Skeletal muscle tissue (tissue), 4 donors: ENCODE results near the gene SYNPO. TPM values are rescaled to one million over a fixed set of nuclear protein-coding genes. Genes with fewer than 3 reads are reported as not detected.

Source experiments
- H3K27ac ChIP-seq: one replicate; pipeline ENCODE4 v1.7.0; 2013; ENCODE audit warnings: mild to moderate bottlenecking, low read depth, low read length, inconsistent platforms
- H3K27me3 ChIP-seq, 3 donors: one replicate each; pipeline ENCODE4 v1.7.0; 2013; ENCODE audit warnings: low read length in 3 of 3; ENCODE audit not compliant: control insufficient read depth in 3 of 3, insufficient read depth in 3 of 3
- H3K36me3 ChIP-seq, 3 donors: one replicate each; pipeline ENCODE4 v1.7.0; 2013; ENCODE audit warnings: low read length in 3 of 3; ENCODE audit not compliant: control insufficient read depth in 3 of 3, insufficient read depth in 3 of 3
- H3K4me1 ChIP-seq, 3 donors: one replicate each; pipeline ENCODE4 v1.7.0; 2013; ENCODE audit warnings: low read length in 3 of 3, mild to moderate bottlenecking in 3 of 3; ENCODE audit not compliant: control insufficient read depth in 3 of 3, insufficient read depth in 3 of 3
- H3K4me3 ChIP-seq, 3 donors: one replicate each; pipeline ENCODE4 v1.7.0; 2013; ENCODE audit warnings: low read length in 3 of 3
- H3K9ac ChIP-seq, 3 donors: one replicate each; pipeline ENCODE4 v1.7.0; 2013; ENCODE audit warnings: low read length in 3 of 3, mild to moderate bottlenecking in 3 of 3, moderate library complexity in 2 of 3, low read depth in 1 of 3
- H3K9me3 ChIP-seq, 3 donors: one replicate each; pipeline ENCODE4 v1.7.0; 2013; ENCODE audit warnings: low read length in 3 of 3; ENCODE audit not compliant: control insufficient read depth in 3 of 3
- total RNA-seq: library from RNA; depleted of rRNA; stranded (reverse); fragments of >200 nt; gene quantifications from one replicate; pipeline ENCODE4 v1.2.3, GENCODE V29; 2014
- donor health status: Osteomylitis.

The SYNPO gene, protein sequence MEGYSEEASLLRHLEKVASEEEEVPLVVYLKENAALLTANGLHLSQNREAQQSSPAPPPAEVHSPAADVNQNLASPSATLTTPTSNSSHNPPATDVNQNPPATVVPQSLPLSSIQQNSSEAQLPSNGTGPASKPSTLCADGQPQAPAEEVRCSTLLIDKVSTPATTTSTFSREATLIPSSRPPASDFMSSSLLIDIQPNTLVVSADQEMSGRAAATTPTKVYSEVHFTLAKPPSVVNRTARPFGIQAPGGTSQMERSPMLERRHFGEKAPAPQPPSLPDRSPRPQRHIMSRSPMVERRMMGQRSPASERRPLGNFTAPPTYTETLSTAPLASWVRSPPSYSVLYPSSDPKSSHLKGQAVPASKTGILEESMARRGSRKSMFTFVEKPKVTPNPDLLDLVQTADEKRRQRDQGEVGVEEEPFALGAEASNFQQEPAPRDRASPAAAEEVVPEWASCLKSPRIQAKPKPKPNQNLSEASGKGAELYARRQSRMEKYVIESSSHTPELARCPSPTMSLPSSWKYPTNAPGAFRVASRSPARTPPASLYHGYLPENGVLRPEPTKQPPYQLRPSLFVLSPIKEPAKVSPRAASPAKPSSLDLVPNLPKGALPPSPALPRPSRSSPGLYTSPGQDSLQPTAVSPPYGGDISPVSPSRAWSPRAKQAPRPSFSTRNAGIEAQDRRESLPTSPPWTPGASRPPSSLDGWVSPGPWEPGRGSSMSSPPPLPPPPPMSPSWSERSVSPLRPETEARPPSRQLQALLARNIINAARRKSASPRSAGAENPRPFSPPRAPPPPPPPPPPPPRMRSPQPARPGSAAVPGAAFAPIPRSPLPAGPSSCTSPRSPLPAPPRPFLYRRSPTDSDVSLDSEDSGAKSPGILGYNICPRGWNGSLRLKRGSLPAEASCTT
- 6.3 TPM for total RNA-seq

GRCh38 chr5:150640311-150641005, at the start of gene SYNPO:
SYNPO (plus strand) TSS chr5:150640660; CDS start chr5:150648276, 7,616 bp downstream.
- Histone ChIP-seq H3K27ac (peak within 1 kb of the TSS; percentile 92), H3K9ac (peak within 1 kb of the TSS; percentile 63 to 88 (median 69)), H3K4me1 (peaks cover 86 to 99% (median 96%) of the 10 kb centered on the region in 3 donors), H3K9me3 (no peaks in the 10 kb centered on the region), H3K27me3 (no peaks in the 10 kb centered on the region), H3K4me3 (peak within 1 kb of the TSS; percentile 42 to 72 (median 60)), H3K36me3 (peaks cover 0 to 3% (median 0%) of the 10 kb centered on the region in 3 donors)

DNA sequence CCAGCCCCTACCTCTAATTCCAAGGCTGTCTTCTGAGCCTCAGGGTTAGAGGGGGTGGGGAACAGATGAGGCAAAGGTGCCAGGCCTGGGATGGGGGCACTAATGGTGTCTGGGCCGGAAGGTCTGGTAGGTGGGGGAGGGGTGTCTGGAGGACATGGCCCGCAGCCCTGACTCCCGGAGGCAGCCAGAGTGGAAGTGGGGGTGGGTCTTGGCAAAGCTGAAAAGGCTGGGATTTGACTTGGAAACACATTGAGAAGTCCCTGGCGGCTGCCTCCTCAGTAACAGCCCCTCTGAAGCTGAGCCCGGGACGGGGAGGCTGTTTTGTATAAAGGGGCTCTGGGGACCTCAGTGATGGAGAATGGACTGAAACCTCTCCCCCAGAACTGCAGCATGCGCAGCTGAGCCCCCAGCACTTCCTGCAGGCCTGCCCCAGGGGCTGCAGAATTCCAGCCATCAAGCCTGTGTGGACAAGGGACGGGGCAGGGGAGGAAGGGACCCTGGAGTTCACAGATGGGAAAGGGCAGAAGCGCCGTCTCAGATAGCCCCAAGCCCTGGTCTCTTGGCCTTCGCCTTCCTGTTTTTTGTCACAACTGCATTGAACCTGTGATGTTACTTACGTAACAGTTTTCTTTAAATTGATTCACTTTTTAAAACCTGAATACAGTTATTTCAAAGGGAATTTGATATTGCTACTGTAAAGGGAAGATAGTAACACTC, 49.3 kb upstream of the SYNPO start:
- Histone ChIP-seq H3K27me3 (no peaks in the 10 kb centered on the region), H3K9me3 (no peaks in the 10 kb centered on the region), H3K4me3 (peak overlapping the region in 1 of 3 donors; percentile 13), H3K27ac (peak overlapping the region; percentile 85), H3K4me1 (peaks cover 50 to 79% (median 67%) of the 10 kb centered on the region in 3 donors), H3K36me3 (no peaks in the 10 kb centered on the region), H3K9ac (peak overlapping the region in 2 of 3 donors; percentile 57 to 73)

GRCh38 chr5:150593593-150593992, 46.9 kb upstream of the SYNPO start:
- peak overlapping the region; percentile 13 for H3K27ac ChIP-seq
- no peaks in the 10 kb centered on the region for H3K27me3 ChIP-seq
- H3K9me3 ChIP-seq, result no peaks in the 10 kb centered on the region
- H3K4me3 ChIP-seq, result no peak overlapping the region
- H3K9ac ChIP-seq, result peak overlapping the region in 1 of 3 donors; percentile 60
- H3K4me1 ChIP-seq, result peaks cover 47 to 67% (median 65%) of the 10 kb centered on the region in 3 donors
- no peaks in the 10 kb centered on the region for H3K36me3 ChIP-seq

- Histone ChIP-seq H3K9ac (peak overlapping the region in 1 of 3 donors; percentile 60), H3K27me3 (no peaks in the 10 kb centered on the region), H3K36me3 (no peaks in the 10 kb centered on the region), H3K9me3 (no peaks in the 10 kb centered on the region), H3K27ac (peak overlapping the region; percentile 13), H3K4me3 (no peak overlapping the region), H3K4me1 (peaks cover 47 to 67% (median 66%) of the 10 kb centered on the region in 3 donors)
Observed at GRCh38 chr5:150593996-150594395, 46.5 kb upstream of the SYNPO start.

DNA sequence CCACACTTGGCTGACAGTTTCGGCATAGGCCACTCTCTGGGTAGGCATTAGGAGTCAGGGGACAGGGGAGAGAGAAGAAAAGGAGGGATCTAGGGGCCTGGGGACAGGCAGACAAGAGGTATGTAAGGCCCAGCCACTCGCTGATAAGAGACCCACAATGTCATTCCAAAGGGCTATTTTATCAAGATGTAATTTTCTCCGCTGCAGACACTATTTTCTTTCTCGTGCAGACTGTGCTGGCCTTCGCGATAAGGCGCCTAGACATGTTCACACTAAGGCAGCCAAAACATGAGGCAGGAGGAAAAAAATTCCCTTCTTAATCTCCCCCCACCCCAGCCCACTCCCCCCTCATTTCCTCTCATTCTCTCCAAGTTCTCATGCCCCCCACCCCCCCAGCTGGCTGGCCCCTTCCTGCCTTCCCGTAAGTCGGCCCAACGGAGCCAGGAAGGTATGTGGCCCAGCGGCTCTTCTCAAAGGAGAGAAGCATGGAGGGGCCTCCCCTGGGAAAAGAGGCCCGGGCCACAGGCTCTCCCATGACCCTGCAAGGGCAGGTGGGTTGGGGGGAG, 44.9 kb upstream of the SYNPO start:
- Histone ChIP-seq H3K9me3 (no peaks in the 10 kb centered on the region), H3K4me3 (no peak overlapping the region), H3K27ac (peak overlapping the region; percentile 72), H3K27me3 (no peaks in the 10 kb centered on the region), H3K36me3 (no peaks in the 10 kb centered on the region), H3K9ac (no peak overlapping the region), H3K4me1 (peaks cover 48 to 67% (median 67%) of the 10 kb centered on the region in 3 donors)

GRCh38 chr5:150596313-150596712, 44.1 kb upstream of the SYNPO start:
- Histone ChIP-seq H3K9me3 (no peaks in the 10 kb centered on the region), H3K4me1 (peaks cover 46 to 65% (median 64%) of the 10 kb centered on the region in 3 donors), H3K9ac (peak overlapping the region in 1 of 3 donors; percentile 11), H3K36me3 (no peaks in the 10 kb centered on the region), H3K4me3 (no peak overlapping the region), H3K27me3 (no peaks in the 10 kb centered on the region), H3K27ac (peak overlapping the region; percentile 72)

DNA sequence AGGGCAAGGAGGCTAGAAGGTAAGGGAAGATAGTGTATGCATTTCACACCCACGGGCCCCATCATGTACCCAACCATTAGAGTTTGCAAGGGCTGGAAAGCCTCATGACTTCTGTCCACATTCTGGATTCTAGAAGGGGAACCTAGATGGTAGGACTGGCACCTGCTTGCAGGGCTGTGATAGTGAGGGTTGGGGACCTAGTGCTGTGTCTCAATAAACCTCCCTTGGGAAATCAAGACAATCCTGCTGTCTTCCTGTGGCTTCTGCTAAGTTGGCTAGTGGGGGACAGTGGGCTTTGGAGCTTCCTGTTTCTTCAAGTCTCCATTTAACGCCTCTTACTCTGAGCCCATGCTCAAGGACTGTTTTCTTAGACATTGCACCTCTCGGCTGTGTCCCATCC, 43.6 kb upstream of the SYNPO start:
- no peak overlapping the region for H3K9ac ChIP-seq
- no peaks in the 10 kb centered on the region for H3K9me3 ChIP-seq
- H3K27ac ChIP-seq, result peak overlapping the region; percentile 72
- H3K4me3 ChIP-seq, result no peak overlapping the region
- no peaks in the 10 kb centered on the region for H3K27me3 ChIP-seq
- no peaks in the 10 kb centered on the region for H3K36me3 ChIP-seq
- H3K4me1 ChIP-seq, result peaks cover 46 to 67% (median 67%) of the 10 kb centered on the region in 3 donors

GRCh38 chr5:150598006-150598405, 42.5 kb upstream of the SYNPO start:
- Histone ChIP-seq H3K4me3 (no peak overlapping the region), H3K36me3 (no peaks in the 10 kb centered on the region), H3K27me3 (no peaks in the 10 kb centered on the region), H3K27ac (peak overlapping the region; percentile 16), H3K4me1 (peaks cover 53 to 70% (median 70%) of the 10 kb centered on the region in 3 donors), H3K9ac (no peak overlapping the region), H3K9me3 (no peaks in the 10 kb centered on the region)

- Histone ChIP-seq H3K27me3 (no peaks in the 10 kb centered on the region), H3K27ac (peak overlapping the region; percentile 69), H3K9me3 (no peaks in the 10 kb centered on the region), H3K9ac (peak overlapping the region; percentile 33 to 43 (median 39)), H3K36me3 (no peaks in the 10 kb centered on the region), H3K4me3 (no peak overlapping the region), H3K4me1 (peaks cover 56 to 70% (median 70%) of the 10 kb centered on the region in 3 donors)
Observed at GRCh38 chr5:150598821-150599273, 41.6 kb upstream of the SYNPO start.
